ENCODE data around the gene KLHL12.

KLHL12 gene

GRCh38 chr1:202926581-202927491 is at the start of gene KLHL12:
Gene KLHL12 (minus strand): TSS chr1:202927234. CDS start chr1:202925162, 2,072 bp downstream.
- DNase-seq = peak; percentile 98

DNA sequence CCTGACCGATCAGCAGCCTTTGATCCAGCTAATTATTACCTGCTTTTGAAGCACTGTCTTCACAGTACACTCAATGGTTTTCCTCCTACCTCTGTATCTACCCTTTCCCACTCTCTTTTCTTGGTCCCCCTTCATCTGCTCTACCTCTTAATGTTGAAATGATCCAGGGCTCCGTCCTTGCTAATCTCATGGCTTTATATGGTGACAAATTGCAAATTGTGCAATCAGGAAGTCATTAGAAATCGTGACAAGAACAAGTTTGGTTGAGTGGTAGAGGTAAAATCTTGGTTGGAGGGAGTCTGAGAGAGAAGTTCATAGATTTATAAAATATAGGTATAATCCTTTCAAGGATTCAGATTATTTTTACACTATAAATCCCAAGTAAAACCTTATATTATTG is 49.6 kb upstream of the KLHL12 start:
- no peak for DNase-seq

- no peak for DNase-seq
Measured at GRCh38 chr1:202974856-202975255, 47.8 kb upstream of the KLHL12 start.

DNA sequence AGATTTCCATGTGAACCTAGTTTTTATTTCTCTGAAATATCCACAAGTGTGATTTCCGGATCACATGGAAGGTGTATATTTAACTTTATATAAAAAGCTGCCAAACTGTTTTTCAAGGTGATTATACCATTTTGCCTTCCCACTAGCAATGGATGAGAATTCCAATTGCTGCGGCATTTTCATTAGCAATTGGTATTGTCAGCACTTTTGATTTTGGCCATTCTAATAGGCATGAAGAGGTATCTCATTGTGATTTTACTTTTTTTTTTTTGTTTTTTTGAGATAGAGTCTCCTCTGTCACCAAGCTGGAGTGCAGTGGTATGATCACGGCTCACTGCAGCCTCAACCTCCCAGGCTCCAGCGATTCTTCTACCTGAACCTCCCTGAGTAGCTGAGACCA is 45.0 kb upstream of the KLHL12 start:
- DNase-seq = no peak

DNA sequence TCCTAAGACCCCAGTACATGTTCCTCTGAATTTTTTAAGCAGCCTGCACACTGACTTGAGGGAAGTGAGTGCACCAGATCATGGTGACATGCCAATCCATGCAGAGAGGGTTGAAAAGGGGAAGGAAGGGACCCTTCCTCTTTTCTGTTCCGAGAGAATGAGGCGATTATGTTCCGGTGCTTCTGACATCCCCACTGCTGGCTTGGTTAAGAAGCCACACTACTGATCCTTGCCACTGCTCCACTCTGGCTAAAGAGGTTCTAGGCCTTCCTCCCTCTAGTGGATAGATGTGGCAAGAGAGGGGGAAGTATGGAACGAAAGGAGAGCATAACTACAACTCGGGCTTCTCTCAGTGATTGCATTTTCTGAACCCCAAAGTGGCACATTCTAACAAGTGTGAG is 41.9 kb upstream of the KLHL12 start:
- DNase-seq = no peak

DNA sequence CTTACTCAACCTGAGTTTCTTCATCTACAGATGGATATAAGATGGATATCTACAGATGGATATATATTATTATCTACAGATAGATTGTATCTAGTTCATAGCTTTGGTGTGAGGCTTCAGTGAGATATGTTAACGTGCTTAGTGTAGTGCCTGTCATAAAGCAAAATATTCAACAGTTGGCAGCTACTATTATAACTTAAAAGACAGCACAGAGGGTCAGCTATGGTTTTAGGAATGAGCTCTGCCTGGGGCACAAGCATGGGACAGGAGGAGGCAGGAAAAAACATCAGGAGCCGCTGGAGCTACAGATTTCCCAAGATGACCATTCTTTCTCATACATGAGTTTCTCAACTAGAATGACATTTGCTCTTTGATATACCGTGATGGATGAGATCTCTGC is 41.3 kb upstream of the KLHL12 start:
- DNase-seq = no peak

- no peak for DNase-seq
Measured at GRCh38 chr1:202967684-202968281, 40.7 kb upstream of the KLHL12 start.

- DNase-seq = no peak
Measured at GRCh38 chr1:202966006-202966898, 39.2 kb upstream of the KLHL12 start.

DNA sequence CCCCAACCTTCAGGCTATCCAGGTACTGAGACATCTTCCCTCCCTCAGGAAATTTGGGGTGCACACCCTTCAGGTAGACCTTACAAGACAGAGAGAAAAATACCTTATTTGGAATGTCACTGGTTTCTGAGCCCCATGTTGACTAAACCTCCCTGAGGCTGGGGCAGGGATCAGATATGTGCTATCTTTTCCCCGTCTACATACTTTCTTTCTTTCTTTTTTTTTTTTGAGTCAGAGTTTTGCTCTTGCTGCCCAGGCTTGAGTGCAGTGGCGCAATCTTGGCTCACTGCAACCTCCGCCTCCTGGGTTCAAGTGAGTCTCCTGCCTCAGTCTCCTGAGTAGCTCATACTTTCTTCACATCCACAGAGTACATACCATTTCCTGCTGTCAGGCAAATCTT is 38.4 kb upstream of the KLHL12 start:
- DNase-seq = no peak

DNA sequence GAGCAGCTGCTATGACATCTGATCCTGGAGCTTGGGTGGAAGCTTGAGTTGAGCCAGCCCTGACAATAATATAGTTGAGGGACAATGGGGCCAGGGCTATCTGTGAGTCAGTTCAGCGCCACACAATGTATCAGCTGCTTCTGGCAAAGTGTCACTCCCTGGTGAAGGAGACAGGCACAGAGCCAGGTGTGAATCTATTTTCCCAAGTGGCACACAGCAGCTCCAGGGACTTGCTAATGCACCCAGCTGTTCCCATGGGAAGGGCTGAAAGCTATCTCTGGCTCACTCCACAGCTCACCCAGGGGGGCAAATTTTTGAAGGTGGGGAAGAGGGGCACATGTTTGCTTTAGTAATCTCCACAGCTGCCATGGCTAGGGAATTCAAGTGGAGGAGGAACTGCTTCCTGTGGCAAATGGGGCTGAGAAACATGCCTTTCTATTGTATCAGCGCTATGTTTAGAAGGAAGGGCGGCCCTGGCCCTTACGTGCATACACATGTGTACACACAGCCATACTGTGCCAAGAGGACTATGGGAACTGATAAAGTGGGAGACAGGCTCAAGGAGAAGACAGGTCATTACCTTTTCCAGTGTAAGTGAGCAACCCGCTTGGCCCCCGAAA is 37.9 kb upstream of the KLHL12 start:
- DNase-seq = no peak

GRCh38 chr1:202961220-202961880 is 34.3 kb upstream of the KLHL12 start:
- no peak for DNase-seq

- no peak for DNase-seq
Measured at GRCh38 chr1:202959276-202959620, 32.2 kb upstream of the KLHL12 start.

DNA sequence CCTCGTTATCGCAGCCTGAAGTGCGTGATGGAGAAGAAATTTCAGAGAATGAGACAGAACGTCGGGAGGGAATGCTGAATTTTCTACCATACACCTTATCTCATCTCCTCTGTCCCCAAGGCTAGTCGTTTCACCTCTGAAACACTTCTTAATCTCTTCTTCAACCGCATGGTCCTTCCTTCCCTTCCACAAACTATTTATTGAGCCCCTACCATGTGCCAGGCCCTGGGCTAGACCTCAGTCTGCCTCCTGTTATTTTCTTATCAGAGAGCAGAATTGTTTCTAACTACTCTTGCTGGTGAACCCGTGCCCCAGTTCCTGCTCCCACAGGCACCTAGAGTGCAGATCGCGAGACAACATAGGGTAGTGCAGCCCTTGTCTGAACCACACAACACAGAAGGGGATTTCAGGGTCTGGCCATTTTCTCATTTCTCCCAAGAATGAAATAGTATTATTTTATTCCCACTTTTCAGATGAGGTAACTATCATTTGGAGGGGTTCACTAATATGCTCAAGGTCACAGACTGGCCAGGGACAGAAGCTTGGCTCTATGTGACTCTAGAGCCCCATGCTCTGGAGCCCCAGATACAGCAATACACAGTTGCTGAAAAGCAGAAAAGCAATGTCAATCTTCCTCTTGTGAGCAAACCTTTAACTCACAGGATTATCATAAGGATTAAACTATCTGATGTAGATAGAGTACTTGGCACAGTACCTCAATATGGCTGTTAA is 31.7 kb upstream of the KLHL12 start:
- DNase-seq = peak; percentile 67

DNA sequence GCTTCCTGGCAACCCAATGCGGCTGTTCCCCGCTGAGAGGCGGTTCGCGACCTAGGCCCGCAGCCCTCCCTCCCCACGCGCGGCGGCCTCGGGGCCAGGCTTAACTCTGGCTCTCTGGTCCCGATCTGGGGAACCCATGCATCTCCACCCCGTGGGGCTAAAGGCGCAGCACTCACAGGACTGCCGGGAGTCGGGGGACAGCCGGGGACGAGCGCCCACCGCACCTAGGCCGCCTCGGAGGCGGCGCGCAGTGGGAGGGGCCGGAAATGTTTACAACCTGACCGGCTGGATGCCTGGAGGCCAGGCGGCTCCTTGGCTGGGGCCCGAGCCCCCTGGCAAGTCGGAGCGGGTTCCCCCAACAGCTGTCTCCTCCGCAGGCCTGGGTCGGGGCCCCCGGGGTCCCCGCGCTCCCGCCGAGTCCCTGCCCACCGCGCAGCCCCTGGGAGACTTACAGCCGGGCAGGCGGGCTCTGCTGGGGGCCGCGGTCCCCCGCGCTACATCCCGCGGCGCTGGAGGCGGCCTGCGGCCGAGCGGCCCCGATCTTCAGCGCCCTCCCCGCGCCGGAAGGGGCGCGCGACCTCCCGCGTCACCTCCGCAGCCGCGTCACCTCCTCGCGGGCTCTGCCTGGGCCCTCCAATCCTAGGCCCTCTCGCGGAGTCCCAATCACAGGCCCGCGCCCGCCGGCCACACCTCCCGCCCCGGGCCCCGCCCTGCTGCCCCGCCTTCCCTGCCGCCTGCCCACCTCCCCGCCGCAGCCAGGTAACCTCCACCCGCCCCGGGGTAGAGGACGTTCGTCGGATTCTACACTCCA is 30.9 kb upstream of the KLHL12 start, which contains the start of gene ADIPOR1:
ADIPOR1 (minus strand) TSS at position 580 of the 811 bp plus-strand sequence. CDS start 7,242 bp downstream, outside the sequence.
- peak; percentile 98 for DNase-seq

GRCh38 chr1:202956969-202957368 is 29.9 kb upstream of the KLHL12 start:
- DNase-seq = no peak

DNA sequence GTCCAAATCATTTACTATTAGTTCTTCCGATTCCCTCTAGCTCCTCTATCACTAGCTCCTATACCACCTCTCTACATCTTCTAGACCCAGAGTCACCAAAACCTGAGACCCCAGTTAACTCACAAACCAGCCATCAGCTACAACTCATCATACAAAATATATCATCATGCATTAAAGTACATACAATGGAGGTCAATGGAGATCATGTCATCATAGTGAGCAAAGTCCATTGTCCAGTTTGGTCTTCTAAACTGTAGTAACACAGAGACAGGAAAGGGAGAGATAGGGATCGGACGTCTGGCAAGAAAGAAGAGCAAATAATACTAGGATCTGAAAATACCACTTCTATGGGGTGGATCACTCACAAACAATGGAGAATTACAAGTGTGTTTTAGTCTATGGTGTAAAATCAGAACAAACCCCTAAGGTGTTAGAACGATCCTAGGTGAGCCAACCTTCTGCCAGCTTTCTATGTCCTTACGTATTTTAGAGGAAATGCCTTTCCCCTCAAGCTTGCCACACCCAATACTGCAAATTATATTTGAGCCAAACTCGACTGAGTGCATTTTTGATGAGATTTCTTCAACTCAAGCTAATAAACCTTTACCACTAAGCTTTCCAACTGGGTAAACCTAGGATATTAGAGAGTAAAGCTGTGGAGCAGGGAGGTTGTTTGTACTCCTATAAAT is 27.2 kb upstream of the KLHL12 start:
- DNase-seq = no peak

DNA sequence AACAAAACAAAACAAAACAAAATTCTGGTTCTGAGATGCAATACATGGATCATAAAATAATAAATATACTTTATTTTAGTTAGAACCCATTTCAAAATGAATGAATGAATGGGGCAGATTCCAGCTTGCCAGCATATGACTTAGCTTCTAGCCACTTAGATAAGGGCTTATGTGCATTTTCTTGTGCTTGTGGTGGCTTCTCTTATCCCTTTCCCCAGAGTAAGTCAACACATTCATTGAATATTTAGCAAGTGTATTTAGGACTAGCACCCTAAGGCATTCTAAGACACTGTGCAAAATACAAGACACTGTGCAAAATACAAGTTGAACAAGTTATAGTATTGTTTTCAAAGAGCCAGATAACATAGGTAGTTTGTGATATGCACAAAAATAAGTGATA is 26.4 kb upstream of the KLHL12 start:
- DNase-seq = no peak

GRCh38 chr1:202952818-202953217 is 25.8 kb upstream of the KLHL12 start:
- no peak for DNase-seq

DNA sequence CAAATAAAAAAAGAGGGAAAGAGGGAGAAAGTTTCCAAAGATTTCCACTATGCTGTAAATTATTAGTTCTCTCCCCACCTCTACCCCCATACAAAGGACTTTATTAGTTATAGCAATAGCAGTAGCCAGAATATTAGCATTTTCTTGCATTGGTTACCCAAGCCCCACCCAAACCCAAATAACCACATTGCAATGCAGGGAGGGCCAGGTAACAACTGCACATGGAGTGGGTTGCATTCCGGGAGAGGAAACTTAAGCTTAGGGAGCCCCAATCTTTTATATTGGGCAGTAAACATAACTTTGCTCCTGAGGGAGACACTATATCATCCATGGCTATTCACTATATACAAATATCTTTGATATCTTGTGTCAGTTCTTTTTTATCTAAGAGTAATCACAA is 25.1 kb upstream of the KLHL12 start:
- no peak for DNase-seq

GRCh38 chr1:202951437-202951836 is 24.4 kb upstream of the KLHL12 start:
- DNase-seq = no peak

All from activated effector memory CD4-positive, alpha-beta T cell treated with anti-CD3 and anti-CD28 coated beads, Interleukin-2, amount 50 U/mL, for 16 hours (primary cell).